Measurements from ENCODE around the gene TIMP2.
"Not testable (repeated sequence)": the region's sequence is repeated elsewhere in the genome, so short reads cannot be mapped to it uniquely, and the experiment has no call there.

TIMP2 gene

DNA sequence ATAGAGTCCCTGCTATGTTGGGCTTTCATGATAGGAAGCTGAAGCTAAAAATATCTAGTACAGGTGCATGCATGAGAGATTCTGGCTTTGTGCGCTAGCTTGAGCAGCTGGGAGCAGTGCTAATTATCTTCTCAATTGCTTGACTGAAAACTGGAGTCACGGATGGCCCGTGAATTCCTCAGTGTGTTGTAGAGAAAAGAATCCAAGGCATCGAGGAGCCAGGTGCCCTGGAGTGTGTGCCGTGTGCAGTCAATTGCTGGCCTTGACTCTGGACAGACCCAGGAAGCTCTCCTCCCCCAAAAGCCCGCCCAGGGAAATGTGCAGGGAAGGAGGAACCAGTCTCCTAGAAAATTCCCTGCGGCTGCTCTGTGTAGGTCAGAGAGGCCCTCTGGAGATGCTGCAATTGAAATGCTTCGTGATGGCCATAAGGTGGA is 40.3 kb upstream of the TIMP2 start:
- no peak overlapping the region for H3K9ac ChIP-seq (ENCODE audit: low read depth, low read length)
- H3K4me1 ChIP-seq (ENCODE audit: control insufficient read depth, insufficient read depth, low read length): no peaks in the 10 kb centered on the region
- no peaks in the 10 kb centered on the region for H3K9me3 ChIP-seq (ENCODE audit: control insufficient read depth, insufficient read depth, low read length)
- H3K36me3 ChIP-seq (ENCODE audit: control insufficient read depth, insufficient read depth, low read length): no peaks in the 10 kb centered on the region
- no peaks in the 10 kb centered on the region for H3K27me3 ChIP-seq (ENCODE audit: control insufficient read depth, insufficient read depth, low read length)
- H3K4me3 ChIP-seq (ENCODE audit: low read depth, low read length): no peak overlapping the region

DNA sequence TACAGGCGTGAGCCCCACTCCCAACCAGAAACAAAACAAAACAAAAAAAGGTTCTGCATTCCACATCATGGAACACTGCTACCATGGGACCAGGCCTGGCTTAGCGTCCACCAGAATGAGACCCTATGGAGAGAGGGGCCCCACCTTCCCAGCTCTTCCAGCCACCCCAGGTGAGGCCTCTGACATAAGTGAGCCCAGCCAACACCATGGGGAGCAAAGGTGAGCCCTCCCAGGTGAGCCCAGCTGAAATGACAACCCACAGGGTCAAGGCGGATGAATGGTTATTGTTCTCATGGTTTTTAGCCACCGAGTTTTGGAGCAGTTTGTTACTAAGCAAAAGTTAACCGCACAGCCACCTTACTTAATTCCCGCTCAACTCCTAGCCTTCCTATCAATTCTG is 38.2 kb upstream of the TIMP2 start:
- no peaks in the 10 kb centered on the region for H3K27me3 ChIP-seq (ENCODE audit: control insufficient read depth, insufficient read depth, low read length)
- no peak overlapping the region for H3K9ac ChIP-seq (ENCODE audit: low read depth, low read length)
- H3K4me3 ChIP-seq (ENCODE audit: low read depth, low read length): no peak overlapping the region
- no peaks in the 10 kb centered on the region for H3K36me3 ChIP-seq (ENCODE audit: control insufficient read depth, insufficient read depth, low read length)
- H3K9me3 ChIP-seq (ENCODE audit: control insufficient read depth, insufficient read depth, low read length): no peaks in the 10 kb centered on the region
- H3K4me1 ChIP-seq (ENCODE audit: control insufficient read depth, insufficient read depth, low read length): no peaks in the 10 kb centered on the region

DNA sequence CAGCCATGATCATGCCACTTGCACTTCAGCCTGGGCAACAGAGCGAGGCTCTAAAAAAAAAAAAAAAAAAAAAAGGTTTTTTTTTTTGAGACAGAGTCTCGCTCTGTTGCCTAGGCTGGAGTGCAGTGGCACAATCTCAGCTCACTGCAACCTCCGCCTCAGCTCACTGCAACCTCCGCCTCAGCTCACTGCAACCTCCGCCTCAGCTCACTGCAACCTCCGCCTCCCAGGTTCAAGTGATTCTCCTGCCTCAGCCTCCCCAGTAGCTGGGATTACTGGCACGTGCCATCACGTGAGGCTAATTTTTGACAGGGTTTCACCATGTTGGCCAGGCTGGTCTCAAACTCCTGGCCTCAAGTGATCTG is 37.8 kb upstream of the TIMP2 start:
- not testable (repeated sequence) for H3K4me3 ChIP-seq (ENCODE audit: low read depth, low read length); H3K9me3 ChIP-seq (ENCODE audit: control insufficient read depth, insufficient read depth, low read length); H3K36me3 ChIP-seq (ENCODE audit: control insufficient read depth, insufficient read depth, low read length); H3K9ac ChIP-seq (ENCODE audit: low read depth, low read length); H3K27me3 ChIP-seq (ENCODE audit: control insufficient read depth, insufficient read depth, low read length); H3K4me1 ChIP-seq (ENCODE audit: control insufficient read depth, insufficient read depth, low read length)

DNA sequence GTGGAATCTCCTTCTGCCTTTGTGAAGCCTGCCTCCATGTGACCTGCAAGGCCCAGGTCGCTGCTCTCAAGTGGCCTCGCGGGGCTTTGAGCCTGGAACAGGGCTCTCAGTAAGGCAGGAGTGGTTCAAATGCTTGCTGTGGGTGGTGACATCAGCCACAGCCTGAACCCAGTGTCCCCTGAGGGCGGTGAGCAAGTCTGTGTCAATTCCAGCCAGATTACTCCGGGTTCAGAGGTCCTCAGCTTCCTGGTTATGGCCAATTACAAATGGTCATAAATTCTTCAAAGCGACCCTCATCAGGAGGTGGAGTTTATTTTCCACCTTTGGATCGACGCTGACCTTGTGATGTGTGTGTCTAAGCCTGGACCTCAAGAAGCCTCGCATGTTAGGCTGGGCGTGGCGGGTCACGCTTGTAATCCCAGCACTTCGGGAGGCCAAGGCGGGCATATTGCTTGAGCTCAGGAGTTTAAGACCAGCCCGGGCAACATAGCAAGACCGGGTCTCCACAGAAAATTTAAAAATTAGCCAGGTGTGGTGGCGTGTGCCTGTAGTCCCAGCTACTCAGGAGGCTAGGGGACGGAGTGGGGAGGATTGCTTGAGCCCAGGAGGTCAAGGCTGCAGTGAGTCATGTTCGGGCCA is 37.3 kb upstream of the TIMP2 start:
- no peaks in the 10 kb centered on the region for H3K4me1 ChIP-seq (ENCODE audit: control insufficient read depth, insufficient read depth, low read length)
- H3K27me3 ChIP-seq (ENCODE audit: control insufficient read depth, insufficient read depth, low read length): no peaks in the 10 kb centered on the region
- no peaks in the 10 kb centered on the region for H3K36me3 ChIP-seq (ENCODE audit: control insufficient read depth, insufficient read depth, low read length)
- no peaks in the 10 kb centered on the region for H3K9me3 ChIP-seq (ENCODE audit: control insufficient read depth, insufficient read depth, low read length)
- H3K4me3 ChIP-seq (ENCODE audit: low read depth, low read length): no peak overlapping the region
- H3K9ac ChIP-seq (ENCODE audit: low read depth, low read length): no peak overlapping the region

DNA sequence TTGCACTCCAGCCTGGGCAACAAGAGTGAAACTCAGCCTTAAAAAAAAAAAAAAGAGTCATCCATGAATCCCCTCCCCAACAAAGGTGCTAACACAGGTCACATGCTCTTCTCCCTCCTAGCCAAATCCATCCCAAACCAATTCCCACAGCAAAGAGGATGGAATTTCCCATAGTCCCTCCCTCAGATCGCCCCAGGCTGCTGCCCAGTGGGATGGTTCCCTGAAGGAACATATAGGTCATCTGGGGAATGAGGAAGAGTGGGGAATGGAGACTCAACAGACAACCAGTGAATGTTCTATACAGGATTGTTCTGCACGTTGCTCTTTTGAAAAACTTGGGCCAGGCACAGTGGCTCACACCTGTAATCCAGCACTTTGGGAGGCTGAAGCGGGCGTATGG is 36.4 kb upstream of the TIMP2 start:
- Histone ChIP-seq H3K36me3 (ENCODE audit: control insufficient read depth, insufficient read depth, low read length) (no peaks in the 10 kb centered on the region), H3K27me3 (ENCODE audit: control insufficient read depth, insufficient read depth, low read length) (no peaks in the 10 kb centered on the region), H3K9ac (ENCODE audit: low read depth, low read length) (no peak overlapping the region), H3K9me3 (ENCODE audit: control insufficient read depth, insufficient read depth, low read length) (no peaks in the 10 kb centered on the region), H3K4me3 (ENCODE audit: low read depth, low read length) (no peak overlapping the region), H3K4me1 (ENCODE audit: control insufficient read depth, insufficient read depth, low read length) (no peaks in the 10 kb centered on the region)

DNA sequence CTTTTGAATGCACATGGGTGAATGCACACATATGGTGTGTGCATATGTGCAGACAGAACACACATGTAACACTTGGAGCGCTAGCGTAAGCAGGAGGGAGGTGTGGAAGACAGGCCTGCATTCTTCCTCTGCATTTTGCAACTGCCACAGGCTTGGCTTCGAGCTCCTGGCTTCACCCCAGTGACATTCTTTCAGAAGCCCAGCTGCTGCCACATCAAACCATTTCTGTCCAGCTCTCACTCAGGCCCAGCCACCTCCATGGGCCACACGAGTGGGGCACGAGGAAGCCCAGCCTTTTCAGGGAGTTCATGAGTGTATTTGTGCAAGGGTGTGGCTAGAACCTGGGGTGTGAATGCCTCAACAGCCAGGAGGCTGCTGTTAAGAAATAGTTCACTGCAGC is 35.7 kb upstream of the TIMP2 start:
- no peaks in the 10 kb centered on the region for H3K9me3 ChIP-seq (ENCODE audit: control insufficient read depth, insufficient read depth, low read length)
- no peak overlapping the region for H3K9ac ChIP-seq (ENCODE audit: low read depth, low read length)
- no peak overlapping the region for H3K4me3 ChIP-seq (ENCODE audit: low read depth, low read length)
- H3K27me3 ChIP-seq (ENCODE audit: control insufficient read depth, insufficient read depth, low read length): no peaks in the 10 kb centered on the region
- no peaks in the 10 kb centered on the region for H3K36me3 ChIP-seq (ENCODE audit: control insufficient read depth, insufficient read depth, low read length)
- no peaks in the 10 kb centered on the region for H3K4me1 ChIP-seq (ENCODE audit: control insufficient read depth, insufficient read depth, low read length)

DNA sequence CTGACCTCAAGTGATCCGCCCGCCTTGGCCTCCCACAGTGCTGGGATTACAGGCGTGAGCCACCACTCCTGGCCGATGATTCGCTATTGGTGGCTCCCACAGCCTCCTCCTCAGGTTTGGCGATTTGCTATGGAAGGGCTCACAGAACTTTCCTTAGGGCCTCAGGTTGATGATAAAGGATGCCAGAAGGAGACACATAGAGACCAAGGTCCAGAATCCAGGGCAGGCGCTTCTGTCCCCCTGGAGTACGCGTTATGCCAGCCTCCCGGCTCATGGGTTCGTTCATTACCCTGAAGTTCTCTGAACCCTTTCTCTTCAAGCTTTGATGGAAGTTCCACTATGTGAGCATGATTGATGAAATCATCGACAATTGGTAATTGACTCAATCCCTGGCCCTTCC is 34.6 kb upstream of the TIMP2 start:
- no peak overlapping the region for H3K4me3 ChIP-seq (ENCODE audit: low read depth, low read length)
- H3K27me3 ChIP-seq (ENCODE audit: control insufficient read depth, insufficient read depth, low read length): no peaks in the 10 kb centered on the region
- H3K9ac ChIP-seq (ENCODE audit: low read depth, low read length): no peak overlapping the region
- no peaks in the 10 kb centered on the region for H3K36me3 ChIP-seq (ENCODE audit: control insufficient read depth, insufficient read depth, low read length)
- H3K4me1 ChIP-seq (ENCODE audit: control insufficient read depth, insufficient read depth, low read length): no peaks in the 10 kb centered on the region
- no peaks in the 10 kb centered on the region for H3K9me3 ChIP-seq (ENCODE audit: control insufficient read depth, insufficient read depth, low read length)

DNA sequence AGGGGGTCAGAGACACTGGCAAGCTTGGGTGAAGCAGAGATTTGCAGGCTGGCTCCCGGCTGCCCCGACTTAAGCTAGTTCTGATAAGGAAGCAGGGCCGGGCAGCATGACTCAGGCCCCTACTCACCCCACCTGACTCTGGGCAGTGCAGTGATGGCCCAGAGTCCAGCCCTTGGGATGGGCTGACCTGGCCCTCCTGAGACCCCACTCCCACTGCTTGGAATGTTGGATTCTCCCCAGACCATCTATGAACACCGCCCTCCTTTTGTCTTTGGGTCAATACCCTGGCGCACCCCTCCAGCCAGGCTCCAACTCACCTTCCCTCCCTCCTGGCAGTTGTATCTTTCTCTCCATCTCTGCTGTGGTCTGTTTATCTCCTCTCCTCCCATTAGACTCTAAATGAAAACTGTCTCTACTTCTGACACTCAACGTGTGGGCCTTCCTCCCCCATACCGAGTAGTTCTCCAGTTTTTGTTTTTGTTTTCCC is 33.5 kb upstream of the TIMP2 start:
- Histone ChIP-seq H3K36me3 (ENCODE audit: control insufficient read depth, insufficient read depth, low read length) (no peaks in the 10 kb centered on the region), H3K4me3 (ENCODE audit: low read depth, low read length) (no peak overlapping the region), H3K9ac (ENCODE audit: low read depth, low read length) (no peak overlapping the region), H3K4me1 (ENCODE audit: control insufficient read depth, insufficient read depth, low read length) (no peaks in the 10 kb centered on the region), H3K27me3 (ENCODE audit: control insufficient read depth, insufficient read depth, low read length) (no peaks in the 10 kb centered on the region), H3K9me3 (ENCODE audit: control insufficient read depth, insufficient read depth, low read length) (no peaks in the 10 kb centered on the region)

DNA sequence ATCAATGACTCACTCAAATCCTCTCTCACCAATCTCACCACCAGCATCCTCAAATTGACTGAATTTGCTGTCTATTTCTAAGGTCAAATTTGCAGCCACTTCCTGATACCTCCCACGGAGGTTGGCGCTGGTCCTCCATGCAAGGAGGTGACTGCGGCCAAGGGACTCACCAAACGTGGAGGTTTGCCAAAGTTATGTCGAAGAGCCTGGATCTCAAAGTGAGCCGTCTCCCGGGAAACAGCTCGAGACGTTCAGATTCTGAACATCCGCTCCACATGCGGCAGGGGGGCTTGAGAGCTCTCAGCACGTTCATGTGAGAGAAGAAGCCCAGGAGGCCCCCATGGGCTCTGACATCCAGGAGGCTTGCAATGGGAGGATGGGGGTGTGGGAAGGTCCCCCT is 31.9 kb upstream of the TIMP2 start:
- Histone ChIP-seq H3K4me3 (ENCODE audit: low read depth, low read length) (no peak overlapping the region), H3K9me3 (ENCODE audit: control insufficient read depth, insufficient read depth, low read length) (no peaks in the 10 kb centered on the region), H3K27me3 (ENCODE audit: control insufficient read depth, insufficient read depth, low read length) (no peaks in the 10 kb centered on the region), H3K36me3 (ENCODE audit: control insufficient read depth, insufficient read depth, low read length) (no peaks in the 10 kb centered on the region), H3K4me1 (ENCODE audit: control insufficient read depth, insufficient read depth, low read length) (no peaks in the 10 kb centered on the region), H3K9ac (ENCODE audit: low read depth, low read length) (no peak overlapping the region)

DNA sequence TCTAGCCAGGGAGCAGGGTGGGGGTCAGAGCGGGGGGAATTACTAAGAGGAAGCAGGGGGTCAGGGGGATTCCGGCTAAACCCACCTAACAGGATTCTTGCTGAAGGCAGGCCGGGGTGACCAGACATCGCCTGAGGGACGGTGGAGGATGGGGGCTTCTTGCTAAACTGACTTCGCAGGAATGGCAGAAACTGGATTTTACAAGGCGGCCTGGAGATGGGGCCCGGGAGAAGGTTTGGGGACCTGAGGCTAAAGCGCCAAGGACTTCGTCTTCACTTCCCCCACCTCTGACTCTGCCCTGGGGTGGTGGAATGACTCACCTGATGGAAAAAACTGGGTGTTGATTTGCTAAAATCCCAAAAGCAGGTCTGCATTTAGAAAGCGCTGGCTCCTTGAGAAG is 31.1 kb upstream of the TIMP2 start:
- H3K9ac ChIP-seq (ENCODE audit: low read depth, low read length): no peak overlapping the region
- H3K27me3 ChIP-seq (ENCODE audit: control insufficient read depth, insufficient read depth, low read length): no peaks in the 10 kb centered on the region

DNA sequence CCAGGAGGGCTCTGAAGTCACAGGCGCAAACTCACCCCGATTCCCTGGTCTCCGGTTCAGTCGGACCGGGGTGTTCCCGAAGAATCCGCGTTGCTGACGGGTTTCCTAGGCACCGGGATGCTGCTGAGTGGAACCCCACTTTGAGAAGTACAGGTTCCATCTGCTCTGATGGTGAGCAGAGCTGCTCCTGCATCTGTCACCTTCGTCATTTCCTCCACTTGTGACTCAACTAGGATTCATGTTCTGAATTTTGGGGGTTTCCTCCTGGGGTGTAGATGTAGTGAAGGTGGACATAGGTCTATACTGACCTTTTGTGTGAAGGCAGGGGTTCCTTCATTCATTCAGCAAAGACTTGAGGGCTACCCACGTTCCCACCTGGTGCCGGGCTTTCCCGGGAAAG is 29.5 kb upstream of the TIMP2 start:
- Histone ChIP-seq H3K27me3 (ENCODE audit: control insufficient read depth, insufficient read depth, low read length) (no peaks in the 10 kb centered on the region), H3K4me3 (ENCODE audit: low read depth, low read length) (no peak overlapping the region), H3K9me3 (ENCODE audit: control insufficient read depth, insufficient read depth, low read length) (no peaks in the 10 kb centered on the region), H3K4me1 (ENCODE audit: control insufficient read depth, insufficient read depth, low read length) (no peaks in the 10 kb centered on the region), H3K9ac (ENCODE audit: low read depth, low read length) (no peak overlapping the region), H3K36me3 (ENCODE audit: control insufficient read depth, insufficient read depth, low read length) (no peaks in the 10 kb centered on the region)

More for the DNA sequence above, 31.1 kb upstream of the TIMP2 start:
- no peaks in the 10 kb centered on the region for H3K4me1 ChIP-seq (ENCODE audit: control insufficient read depth, insufficient read depth, low read length)
- no peaks in the 10 kb centered on the region for H3K9me3 ChIP-seq (ENCODE audit: control insufficient read depth, insufficient read depth, low read length)
- H3K4me3 ChIP-seq (ENCODE audit: low read depth, low read length): no peak overlapping the region
- H3K36me3 ChIP-seq (ENCODE audit: control insufficient read depth, insufficient read depth, low read length): no peaks in the 10 kb centered on the region

DNA sequence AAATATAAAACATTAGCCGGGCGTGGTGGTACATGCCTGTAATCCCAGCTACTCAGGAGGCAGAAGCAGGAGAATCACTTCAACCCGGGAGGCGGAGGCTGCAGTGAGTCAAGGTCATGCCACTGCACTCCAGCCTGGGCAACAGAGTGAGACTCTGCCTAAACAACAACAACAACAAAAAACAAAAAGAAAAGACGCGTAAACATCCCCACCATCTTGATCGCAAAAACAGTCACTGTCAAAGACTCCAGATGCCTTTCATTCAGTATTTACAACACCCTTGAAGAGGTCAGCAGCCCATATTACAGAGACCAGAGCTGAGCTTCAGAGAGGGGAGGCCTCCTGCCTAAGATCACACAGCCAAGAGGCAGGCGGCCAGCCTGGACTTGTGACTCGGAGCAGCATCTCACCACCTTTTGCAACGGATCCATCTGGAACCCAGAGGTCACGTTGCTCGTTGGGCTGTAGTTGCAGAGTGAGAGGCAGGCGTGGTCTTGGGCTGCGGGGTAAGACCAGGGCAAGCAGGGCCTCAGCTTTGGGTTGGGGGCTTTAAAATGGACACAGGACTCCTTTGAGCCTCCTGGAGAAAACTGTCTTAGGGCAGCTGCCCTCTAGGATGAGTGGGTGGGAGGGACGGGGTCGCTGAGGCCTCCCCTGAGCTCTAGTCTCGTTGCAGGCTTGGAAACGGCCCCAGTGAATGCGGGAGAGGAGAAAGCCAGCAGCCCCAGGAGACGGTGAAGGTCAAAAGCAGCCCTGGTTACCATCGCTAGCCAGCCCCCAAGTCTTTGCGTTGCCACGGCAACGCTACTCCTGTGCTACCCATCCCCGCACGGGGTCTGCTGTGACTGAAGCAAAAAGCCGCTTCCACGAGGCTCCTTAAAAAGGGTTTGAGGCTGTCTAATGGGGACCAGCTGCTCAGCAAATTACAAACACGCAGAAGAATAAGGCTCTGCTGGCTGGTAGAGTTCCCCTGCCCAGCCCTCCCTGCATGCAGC is 28.5 kb upstream of the TIMP2 start:
- Histone ChIP-seq H3K9ac (ENCODE audit: low read depth, low read length) (no peak overlapping the region), H3K27me3 (ENCODE audit: control insufficient read depth, insufficient read depth, low read length) (no peaks in the 10 kb centered on the region), H3K4me1 (ENCODE audit: control insufficient read depth, insufficient read depth, low read length) (no peaks in the 10 kb centered on the region), H3K9me3 (ENCODE audit: control insufficient read depth, insufficient read depth, low read length) (no peaks in the 10 kb centered on the region), H3K4me3 (ENCODE audit: low read depth, low read length) (no peak overlapping the region), H3K36me3 (ENCODE audit: control insufficient read depth, insufficient read depth, low read length) (no peaks in the 10 kb centered on the region)

Measured in iPS-15b (cell line).